ENCODE data around the gene SOD2.
A peak's percentile ranks its signal among the peaks of the same experiment; 100 is the strongest.

SOD2 gene

DNA sequence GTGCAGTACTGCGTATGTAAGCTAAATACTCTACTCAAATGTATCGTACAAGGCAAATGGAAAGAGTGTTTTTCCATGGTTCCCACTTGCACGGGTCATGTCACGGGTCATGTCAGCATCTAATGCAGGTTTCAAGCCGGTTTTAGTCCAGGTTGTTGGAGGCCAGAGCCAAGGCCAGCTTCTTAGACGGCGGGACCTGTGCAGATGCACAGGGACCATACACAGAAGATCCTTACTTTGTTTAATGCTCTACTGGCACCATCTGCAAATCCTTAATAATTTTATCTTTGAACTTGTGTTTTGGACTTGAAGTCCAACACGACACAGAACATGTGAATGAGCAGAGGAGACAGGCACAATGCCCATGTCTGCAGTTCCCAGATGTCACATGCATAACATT is 42.7 kb downstream of the SOD2 start:
- no peaks in the 10 kb centered on the region for H3K36me3 Mint-ChIP-seq (ENCODE audit: low read depth)
- no peak for ATAC-seq
- no peak overlapping the region for H3K27ac Mint-ChIP-seq
- peaks cover 11% of the 10 kb centered on the region for H3K4me1 Mint-ChIP-seq
- H3K27me3 Mint-ChIP-seq = no peaks in the 10 kb centered on the region
- DNase-seq = no peak
- no peaks in the 10 kb centered on the region for H3K9me3 Mint-ChIP-seq
- H3K4me3 Mint-ChIP-seq = no peak overlapping the region

DNA sequence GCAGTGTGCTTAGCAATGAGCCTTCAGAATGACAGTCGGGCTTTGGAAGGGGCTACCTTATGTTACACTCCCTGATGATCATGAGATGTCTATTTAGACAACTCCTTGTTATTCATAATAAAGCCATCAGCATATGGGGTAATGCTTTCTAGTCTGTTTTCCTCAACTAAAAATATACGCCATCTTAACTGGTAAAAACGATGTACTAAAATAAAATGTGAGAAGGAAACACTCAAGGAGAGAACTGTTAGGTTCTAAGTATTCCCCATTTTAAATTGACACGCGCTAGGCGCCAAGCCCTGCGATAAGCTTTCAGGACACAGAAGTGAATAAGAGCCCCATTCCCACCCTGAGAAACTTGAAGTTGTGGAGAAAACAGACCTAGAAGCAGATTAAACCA is 43.6 kb downstream of the SOD2 start:
- H3K4me3 Mint-ChIP-seq = no peak overlapping the region
- H3K36me3 Mint-ChIP-seq (ENCODE audit: low read depth) = no peaks in the 10 kb centered on the region
- H3K27me3 Mint-ChIP-seq = no peaks in the 10 kb centered on the region
- no peaks in the 10 kb centered on the region for H3K9me3 Mint-ChIP-seq
- ATAC-seq = no peak
- DNase-seq = no peak
- peaks cover 13% of the 10 kb centered on the region for H3K4me1 Mint-ChIP-seq
- H3K27ac Mint-ChIP-seq = no peak overlapping the region

DNA sequence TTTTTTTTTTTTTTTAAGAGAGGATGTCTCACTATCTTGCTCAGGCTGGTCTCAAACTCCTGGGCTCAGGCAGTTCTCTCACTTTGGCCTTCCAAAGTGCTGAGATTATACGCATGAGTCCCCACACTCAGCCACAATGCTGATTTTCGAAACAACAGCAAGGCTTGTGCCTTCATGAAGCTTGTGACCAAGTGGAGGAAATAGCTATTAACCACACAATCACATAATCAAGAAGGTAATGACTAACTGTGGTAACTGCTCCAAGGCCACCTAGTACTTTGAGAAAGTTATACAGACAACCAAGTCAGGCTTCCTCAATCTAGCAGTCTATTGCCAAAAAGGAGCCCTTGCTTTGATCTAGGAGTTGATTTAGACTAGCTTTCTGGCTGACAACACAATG is 46.3 kb downstream of the SOD2 start:
- Mint-ChIP-seq H3K4me1 (peaks cover 13% of the 10 kb centered on the region), H3K9me3 (peaks cover 4% of the 10 kb centered on the region), H3K27me3 (no peaks in the 10 kb centered on the region), H3K36me3 (ENCODE audit: low read depth) (peaks cover 4% of the 10 kb centered on the region), H3K27ac (no peak overlapping the region), H3K4me3 (no peak overlapping the region)
- ATAC-seq (peak; percentile 46), DNase-seq (no peak)

DNA sequence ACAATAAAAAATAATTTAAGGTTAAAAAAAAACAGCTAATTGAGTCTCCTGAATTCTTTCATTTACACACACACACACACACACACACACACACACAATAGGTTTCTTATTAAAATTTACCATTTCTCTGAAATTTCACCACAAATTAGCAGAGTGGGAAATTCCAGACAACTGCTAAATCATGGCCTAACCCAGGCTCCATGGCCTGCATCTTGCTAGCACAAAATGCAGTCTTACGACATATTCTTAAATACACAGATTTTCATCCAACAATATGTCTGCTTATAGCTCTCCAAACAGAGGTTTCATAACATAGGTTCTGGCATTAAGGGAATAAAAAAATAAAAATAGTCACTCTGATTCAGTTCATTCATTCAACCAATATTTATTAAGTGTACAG is 46.9 kb downstream of the SOD2 start:
- DNase-seq (no peak), ATAC-seq (no peak)
- H3K27ac Mint-ChIP-seq = no peak overlapping the region
- peaks cover 13% of the 10 kb centered on the region for H3K4me1 Mint-ChIP-seq
- peaks cover 6% of the 10 kb centered on the region for H3K36me3 Mint-ChIP-seq (ENCODE audit: low read depth)
- H3K9me3 Mint-ChIP-seq = peaks cover 7% of the 10 kb centered on the region
- H3K4me3 Mint-ChIP-seq = no peak overlapping the region
- no peaks in the 10 kb centered on the region for H3K27me3 Mint-ChIP-seq

DNA sequence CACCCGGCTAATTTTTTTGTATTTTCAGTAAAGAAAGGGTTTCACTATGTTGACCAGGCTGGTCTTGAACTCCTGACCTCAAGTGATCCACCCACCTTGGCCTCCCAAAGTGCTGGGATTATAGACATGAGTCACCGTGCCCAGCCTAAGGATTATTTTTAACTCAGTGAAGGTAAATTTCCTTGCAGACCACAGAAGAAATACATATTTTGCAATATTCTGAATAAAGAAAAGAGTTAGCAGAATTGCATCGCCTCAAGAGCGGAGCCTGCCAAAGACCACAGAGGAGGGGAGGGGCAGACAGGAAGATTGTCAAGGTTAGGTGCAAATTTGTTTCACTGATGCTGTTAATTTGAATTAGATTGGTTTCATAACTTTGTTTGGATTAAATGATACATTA is 47.4 kb downstream of the SOD2 start:
- peaks cover 7% of the 10 kb centered on the region for H3K9me3 Mint-ChIP-seq
- H3K27me3 Mint-ChIP-seq = no peaks in the 10 kb centered on the region
- H3K4me3 Mint-ChIP-seq = no peak overlapping the region
- H3K27ac Mint-ChIP-seq = no peak overlapping the region
- DNase-seq (no peak), ATAC-seq (no peak)
- H3K36me3 Mint-ChIP-seq (ENCODE audit: low read depth) = peaks cover 6% of the 10 kb centered on the region
- peaks cover 13% of the 10 kb centered on the region for H3K4me1 Mint-ChIP-seq

Data from activated naive CD8-positive, alpha-beta T cell treated with anti-CD3 and anti-CD28 coated beads, Interleukin-2, amount 50 U/mL, for 24 hours (primary cell).